NCI-H187 treated with DMSO at 0.1 percent for 48 hours (cell line): Measurements from ENCODE around the gene EXOC8.

Experiments used
- DNase-seq: peaks from one replicate; lab custom pipeline; 2025; lab: John Stamatoyannopoulos, UW

Gene EXOC8, protein sequence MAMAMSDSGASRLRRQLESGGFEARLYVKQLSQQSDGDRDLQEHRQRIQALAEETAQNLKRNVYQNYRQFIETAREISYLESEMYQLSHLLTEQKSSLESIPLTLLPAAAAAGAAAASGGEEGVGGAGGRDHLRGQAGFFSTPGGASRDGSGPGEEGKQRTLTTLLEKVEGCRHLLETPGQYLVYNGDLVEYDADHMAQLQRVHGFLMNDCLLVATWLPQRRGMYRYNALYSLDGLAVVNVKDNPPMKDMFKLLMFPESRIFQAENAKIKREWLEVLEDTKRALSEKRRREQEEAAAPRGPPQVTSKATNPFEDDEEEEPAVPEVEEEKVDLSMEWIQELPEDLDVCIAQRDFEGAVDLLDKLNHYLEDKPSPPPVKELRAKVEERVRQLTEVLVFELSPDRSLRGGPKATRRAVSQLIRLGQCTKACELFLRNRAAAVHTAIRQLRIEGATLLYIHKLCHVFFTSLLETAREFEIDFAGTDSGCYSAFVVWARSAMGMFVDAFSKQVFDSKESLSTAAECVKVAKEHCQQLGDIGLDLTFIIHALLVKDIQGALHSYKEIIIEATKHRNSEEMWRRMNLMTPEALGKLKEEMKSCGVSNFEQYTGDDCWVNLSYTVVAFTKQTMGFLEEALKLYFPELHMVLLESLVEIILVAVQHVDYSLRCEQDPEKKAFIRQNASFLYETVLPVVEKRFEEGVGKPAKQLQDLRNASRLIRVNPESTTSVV

DNA sequence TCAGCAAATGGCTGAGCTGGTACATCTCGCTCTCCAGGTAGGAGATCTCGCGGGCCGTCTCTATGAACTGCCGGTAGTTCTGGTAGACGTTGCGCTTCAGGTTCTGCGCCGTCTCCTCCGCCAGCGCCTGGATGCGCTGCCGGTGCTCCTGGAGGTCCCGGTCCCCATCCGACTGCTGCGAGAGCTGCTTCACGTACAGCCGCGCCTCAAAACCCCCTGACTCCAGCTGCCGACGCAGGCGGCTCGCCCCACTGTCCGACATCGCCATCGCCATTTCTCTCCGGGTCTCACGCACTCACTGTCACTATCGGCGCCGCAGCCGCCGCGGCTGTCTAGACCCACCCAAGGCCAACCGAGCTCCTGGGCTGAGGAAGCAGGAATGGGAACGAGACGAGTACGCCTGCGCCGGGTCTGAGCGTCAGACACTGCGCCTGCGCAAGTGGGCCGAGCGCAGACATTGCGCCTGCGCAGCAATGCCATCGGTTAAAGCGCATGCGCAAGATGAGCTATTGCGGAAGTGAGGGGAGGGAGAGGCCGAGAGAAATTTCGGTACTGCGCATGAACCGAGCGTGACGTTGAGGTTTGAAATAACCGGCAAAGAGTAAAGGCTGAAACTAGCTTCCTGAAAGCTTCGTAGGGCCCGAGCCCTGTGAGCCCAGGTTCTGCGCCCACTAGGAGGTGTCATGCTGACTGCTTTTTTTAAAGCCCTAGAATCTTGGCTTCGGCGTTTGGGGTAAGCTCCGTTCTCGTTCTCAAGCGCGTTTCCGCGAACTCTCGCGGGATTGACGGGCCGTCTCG is at the start of gene EXOC8:
Gene EXOC8, minus strand, starts transcription at position 381 of the 798 bp plus-strand sequence. Its CDS starts 107 bp downstream, at position 274.
- DNase-seq, result peak; percentile 47

DNA sequence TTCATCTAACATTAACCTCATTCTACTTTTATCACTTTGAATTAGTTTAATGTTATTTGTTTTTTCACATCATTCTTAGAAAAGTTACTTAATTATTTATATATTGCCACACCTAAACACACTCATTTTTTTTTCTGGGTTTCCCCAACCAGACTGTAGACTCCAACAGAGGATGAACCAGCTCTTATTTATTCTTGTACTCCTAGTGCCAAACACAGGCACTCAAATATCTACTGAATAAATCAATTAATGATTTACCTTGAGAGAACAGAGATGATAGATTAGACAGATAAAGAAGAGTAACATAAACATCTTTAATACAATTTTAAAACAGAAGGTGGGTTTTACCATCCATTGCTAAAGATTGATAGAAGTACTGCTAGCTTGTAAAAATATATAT is 48.8 kb upstream of the EXOC8 start:
- DNase-seq, result no peak

DNA sequence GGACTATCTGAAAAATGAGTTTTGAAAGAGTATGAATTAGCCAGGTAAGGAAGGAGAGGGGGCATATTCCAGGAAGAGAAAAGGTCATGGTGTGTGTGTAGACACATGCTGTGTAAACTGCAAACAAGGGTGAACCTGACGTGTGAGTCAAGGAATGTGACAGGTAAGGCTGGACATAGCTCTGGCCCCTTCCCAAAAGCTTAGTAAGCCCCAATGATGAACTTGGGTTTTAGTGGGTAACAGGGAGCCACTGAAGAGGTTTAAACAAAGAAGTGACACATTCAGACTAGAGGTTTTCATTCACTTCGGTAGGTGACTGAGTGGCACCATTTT is 47.7 kb upstream of the EXOC8 start:
- no peak for DNase-seq

DNA sequence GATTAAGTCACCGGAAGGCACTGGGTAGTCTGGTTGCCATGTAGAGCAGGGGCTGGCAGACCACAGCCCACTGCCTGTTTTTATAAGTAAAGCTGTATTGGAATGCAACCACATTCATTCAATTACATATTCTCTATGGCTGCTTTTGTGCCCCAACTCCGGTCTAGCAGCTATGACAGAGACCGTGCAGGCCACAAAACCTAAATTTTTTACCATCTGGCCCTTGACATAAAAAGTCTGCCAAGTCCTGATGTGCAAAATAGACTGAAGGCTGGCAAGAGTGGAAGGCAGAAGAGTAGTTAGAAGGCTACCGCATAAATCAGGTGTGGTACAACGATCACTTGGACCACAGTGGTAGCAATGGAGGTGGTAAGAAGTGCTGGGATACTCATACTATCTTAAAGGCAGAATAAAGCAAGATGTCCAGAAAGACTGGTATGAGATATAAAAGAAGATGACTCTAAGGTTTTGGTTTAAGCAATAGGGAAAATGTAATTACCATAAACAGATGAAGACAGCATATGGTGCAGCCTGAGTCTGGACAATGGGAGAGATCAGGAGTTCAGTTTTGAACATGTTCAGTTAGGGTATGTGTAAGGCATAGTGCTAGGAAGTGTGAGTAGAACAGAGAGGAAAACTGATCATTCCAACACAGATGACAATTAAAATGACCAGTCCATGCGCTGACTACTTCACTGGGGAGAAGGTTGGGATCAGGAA is 47.2 kb upstream of the EXOC8 start:
- DNase-seq, result no peak

DNA sequence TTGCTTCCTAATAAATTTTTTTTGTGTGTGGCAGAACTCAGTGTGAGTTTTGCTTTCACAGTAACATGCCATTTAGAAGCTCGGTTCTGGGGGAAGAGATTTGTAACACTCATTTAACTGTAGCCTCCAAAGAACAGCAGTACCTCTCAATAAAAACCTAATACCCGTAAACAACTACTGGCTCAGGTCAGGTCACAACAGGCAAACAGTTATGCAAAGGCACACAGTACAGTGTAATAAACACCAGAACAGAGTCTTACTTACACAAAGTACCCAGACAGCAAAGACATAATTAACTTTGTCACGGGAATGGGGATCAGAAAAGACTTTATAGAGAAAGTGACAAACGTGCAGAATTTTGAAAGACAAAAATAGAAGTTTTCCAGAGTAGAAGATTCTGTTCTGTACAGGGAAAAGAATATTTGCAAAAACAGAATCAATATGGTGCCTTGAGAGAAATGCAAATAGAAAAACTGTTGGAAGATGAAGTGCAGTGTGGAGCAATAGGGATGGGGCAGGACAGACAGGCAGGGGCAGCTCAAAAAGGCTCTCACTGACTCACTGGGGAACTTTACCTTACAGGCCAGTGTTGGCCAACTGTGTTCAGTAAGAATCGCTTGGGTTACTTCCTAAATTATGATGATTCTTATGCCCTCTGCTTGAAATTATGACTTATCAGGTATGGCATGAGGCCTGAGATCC is 45.7 kb upstream of the EXOC8 start:
- no peak for DNase-seq

DNA sequence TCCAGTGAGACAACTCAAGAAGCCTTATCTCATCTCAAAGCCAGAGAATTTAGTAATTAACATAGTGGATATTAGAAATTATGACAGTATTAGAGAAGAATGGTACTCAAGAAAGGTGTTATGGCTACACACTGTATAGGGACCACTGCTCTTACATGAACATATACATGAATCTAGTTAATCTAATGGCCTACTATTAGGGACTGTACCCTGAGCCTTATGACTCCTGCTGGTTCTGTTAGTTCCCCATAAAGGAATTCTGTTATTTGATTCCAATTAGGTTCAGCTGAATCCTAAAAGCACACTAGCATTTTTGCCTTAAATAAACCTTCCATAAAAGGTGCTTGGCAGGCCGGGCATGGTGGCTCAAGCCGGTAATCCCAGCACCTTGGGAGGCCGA is 44.8 kb upstream of the EXOC8 start:
- DNase-seq, result no peak

DNA sequence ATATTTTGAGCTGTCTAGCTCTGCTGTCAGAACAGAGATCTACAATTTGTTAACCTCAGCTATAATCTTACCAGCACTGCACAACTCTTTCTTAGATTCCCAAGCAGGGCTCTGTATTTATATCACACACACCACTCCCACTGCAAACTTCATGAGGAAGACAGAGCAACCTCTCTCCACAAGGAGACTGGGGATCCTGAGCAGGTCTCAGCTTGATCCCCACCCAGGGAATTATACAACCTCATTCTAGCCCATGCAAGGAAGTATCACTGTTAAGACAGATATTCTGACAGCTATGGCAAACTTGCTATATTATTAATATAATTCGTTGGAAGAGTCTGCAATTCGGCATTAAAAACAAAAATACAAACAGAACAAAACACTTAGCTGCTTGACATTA is 44.1 kb upstream of the EXOC8 start:
- DNase-seq, result no peak

DNA sequence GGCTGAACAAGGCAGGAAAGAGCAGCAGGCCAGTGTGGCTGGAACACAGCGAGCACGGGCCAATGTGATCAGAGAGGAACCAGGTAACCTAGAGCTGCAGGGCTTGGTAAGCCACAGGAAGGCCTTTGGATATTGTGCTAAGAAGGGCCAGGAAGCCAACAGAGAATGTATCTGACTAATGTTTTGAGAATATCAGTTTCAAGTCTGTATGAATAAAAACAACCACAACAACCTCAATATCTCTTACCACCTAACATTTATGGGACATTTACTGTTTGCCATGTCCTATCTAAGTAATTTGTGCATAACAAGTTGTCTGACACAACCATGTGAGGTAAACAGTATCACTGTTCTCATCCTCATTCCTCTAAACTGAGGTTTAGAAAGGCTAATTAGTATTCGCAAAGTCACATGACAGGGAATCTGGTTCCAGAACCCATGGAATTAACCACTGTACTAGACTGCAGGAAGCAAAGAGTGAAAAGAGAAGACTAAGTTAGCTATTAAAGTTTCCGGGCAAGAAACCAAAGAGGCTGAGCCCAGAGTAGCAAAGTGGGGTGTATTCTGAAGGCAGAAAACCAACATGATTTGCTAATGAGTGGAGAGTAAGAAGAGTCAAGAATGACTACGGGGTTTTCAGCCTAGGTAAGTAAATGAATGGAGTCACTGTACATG is 39.4 kb upstream of the EXOC8 start:
- no peak for DNase-seq

DNA sequence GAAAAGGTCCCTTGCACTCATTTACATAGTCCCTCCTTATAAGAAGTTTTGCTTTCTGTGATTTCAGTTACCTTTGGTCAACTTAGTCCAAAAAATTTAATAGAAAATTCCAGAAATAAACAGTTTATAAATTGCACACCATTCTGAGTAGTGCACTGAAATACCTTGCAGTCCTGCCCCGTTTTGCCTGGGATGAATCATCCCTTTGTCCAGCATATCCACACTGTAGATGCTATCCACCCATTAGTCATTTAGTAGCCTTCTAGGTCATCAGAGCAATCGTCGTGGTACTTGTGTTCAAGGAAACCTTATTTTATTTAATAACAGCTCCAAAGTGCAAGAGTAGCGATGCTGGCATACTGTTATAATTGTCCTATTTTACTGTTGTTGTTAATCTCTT is 38.4 kb upstream of the EXOC8 start:
- DNase-seq, result no peak

DNA sequence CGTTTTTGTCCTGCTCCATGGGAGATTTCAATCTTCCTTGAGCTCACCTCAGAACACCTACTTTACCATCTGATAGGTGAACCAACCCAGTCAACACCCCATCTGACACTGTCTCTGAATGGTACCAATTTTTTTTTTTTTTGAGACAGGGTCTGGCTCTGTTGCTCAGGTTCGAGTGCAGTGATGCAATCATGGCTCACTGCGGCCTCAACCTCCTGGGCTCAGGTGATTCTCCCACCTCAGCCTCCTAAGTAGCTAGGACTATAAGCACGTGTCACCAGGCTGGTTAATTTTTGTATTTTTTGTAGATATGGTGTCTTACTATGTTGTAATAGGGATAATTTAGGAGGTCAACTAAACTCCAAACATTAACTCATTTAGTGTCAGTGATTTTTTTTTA is 36.7 kb upstream of the EXOC8 start:
- DNase-seq, result no peak

DNA sequence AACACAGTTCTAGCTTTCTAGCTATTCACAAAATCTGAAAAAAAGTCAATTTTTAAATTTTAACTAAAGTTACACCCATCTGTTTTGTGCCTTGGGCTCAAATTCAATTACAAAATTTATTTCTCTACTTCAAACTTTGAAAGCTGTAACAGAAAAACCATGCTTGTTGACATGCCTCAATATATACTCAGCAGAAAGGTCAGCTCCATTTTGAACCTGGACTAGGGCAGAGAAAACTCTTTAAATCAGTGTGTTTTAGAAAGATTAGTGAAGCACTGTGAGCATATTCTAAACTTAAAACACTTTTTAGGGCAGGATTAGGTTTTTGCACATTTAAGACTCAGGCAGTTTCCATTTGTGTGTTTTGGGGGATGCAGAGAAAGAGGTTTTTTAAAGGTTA is 34.8 kb upstream of the EXOC8 start:
- no peak for DNase-seq

DNA sequence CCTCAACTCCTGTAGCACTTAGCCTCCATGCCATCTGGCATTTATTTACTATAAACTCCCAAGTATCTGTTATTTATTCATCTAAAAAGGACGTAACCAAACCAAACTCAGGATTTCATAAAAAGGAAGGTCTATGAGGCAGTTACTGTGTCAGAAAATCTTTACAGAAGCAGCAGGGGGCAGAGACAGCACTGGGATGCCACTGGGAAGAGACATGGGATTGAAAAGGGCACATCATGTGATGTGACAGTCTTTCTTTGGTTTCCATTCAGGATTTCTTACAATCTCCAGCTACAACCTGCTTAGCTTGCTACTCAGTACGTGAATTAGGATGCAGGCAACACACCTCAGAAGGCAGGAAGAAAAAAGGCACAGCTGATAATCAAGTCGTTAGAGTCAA is 31.6 kb upstream of the EXOC8 start:
- no peak for DNase-seq

DNA sequence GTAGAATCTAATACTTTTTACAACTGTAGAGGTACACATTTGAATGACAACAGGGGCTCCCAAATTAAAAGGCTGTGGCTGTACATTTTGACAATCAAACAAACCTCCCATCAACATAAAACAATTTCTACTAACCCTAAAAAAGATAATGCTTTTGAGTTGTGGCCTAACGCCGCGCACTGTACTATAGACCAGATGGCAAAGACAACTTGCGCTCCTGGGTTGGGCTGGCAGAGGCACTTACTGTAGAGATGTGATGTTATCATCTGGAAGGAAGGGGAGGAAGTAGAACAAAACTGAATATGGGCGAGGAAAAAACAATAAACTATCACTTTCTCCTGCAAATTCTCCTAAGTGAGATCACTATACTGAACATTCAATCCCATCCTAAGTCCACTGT is 26.5 kb upstream of the EXOC8 start:
- DNase-seq, result no peak

DNA sequence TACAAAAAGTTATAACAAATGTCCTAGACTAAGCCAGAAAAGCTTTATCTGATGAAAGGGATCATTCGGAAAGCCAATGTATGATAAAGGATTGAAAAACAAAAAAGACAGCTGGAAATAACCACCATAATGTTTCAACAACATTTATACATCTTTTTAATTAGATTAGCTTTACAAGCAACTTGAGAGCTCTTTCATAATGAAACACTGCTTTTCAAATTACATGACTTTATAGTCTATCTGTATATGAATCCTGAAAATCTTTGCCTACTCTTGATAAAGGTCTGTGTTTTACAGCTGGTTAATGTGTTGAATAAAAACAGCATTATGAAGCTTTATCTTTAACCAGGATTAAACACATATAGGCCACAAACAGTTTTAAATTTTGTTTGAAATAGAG is 26.0 kb upstream of the EXOC8 start:
- DNase-seq, result no peak

DNA sequence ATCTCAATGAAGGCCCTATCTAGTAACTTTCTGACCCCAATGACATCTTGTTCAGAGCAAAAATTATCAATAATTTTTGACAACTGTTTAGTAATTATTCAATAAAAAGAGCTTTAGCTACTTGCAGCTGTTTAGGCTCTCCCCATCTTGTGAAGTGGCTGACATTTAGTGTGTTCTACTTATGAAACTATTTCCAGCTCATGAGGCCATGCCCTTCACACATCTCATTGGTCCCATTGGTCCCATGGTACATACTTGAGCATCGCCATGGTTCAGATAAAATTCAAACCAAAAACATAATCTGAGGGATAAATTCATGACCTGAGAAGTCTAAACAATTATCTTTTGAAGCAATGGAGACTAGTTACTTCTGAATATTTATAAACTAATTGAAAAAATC is 24.7 kb upstream of the EXOC8 start:
- DNase-seq, result no peak

DNA sequence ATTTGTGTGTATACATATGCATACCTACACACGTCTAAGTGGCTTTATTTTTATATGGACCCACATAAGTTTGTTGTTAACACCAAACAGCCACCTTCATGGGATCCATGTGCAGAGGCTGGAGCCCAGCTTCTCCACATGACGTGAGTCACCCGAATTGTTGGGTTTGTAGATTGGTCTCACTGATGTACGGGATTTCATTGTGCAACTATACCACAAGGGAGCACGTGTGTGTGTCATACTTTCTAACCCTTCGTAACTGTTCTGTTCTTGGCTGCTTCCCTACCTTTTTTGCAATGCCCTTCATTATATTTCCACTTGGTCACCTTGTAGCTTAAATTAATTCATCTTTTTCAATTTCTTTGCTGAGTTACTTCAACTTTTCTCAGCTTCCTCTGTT is 21.5 kb upstream of the EXOC8 start:
- DNase-seq, result no peak

DNA sequence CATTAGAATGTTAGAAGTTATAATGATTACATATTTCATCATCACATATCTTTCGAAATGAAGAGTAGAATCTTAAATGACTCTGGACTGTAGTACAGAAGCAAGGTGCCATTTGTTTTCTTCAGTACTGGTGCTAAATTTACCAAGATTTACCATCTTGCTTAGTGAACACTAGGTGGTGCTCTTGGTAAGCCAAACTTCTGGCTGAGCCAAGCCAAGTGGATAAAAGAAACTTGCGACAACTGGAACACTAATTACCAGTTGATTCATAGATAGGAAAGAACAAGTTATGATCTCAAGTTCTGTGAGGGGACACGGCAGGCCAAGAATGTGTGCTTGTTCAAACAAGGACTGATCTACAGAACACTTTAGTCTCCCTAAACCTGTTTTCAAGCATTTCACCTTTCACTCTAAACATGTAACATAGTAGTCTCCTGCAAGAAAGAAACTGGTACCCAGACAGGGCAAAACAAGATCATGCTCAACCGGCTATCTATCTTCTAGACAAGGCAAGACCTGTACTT is 20.2 kb upstream of the EXOC8 start:
- DNase-seq, result peak; percentile 2

DNA sequence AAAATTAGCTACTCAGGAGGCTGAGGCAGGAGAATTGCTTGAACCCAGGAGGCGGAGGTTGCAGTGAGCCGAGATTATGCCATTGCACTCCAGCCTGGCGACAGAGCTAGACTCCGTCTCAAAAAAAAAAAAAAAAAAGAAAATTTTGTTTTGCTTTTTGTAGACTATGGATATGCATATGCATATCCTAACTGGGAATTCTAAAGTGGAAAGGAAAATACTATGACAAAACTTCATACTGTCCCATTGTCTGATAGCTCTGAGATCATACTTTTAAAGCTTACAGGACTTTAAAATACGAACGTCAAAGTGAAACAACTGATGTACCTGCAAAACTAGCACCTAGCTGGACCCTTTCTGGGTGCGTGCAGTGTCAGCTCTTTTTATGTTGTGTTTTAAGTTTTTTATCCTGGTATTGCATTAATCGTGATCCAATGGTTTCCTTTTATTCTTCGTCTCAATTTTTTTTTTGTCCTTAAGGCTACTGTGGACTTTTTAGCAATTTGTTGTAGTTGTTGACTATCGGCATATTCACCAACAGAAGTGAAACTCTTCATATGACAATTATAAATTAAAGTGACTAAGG is 19.6 kb upstream of the EXOC8 start:
- DNase-seq, result no peak

DNA sequence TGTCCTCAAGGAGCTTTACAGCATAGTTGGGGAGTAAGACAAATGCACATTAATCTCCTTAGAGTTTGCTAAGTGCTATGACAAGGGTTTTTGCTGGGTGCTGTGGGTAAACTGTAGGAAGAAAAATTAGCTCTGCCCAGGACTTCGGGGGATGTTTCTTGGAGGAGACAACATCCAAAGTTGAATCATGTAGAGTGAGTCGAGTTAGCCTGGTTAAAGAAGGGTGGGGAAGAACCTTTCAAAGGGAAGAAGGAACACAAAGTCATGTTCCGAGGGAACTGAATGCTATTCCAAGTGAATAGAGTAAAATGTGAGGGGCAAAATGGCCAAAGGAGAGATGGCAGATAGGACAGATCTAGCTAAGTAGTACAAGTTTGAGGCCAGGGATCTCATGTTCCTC is 17.5 kb upstream of the EXOC8 start:
- no peak for DNase-seq

DNA sequence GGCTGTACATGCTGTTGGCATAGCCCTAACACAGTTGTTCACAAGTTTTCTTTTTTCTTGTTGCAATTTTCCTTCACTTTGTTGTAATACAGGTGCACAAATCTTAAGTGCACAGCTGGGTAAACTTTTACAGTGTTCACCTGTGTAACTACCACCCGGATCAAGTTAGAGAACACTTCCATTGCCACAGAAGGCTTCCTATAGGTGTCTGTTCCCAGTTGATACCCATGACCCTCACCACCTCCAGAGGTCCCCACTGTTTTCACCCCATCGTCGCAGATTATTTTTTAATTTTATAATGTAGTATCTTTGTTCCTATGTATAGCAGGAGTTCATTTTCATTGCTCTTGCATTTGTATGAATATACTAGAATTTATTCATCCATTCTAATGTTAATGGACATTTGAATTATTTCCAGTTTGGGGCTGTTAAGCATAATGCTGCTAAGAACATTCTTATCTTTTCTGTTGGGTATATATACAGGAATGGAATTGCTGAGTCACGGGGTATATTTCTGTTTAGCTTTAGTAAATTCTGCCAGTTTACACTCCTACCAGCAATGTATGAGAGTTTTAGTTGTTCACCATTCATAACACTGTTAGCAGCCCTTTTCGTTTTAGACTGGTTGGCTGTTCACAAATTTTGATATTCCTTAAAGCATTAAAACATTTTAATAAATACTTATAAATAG is 16.8 kb upstream of the EXOC8 start:
- no peak for DNase-seq
